Suppressor macrophage treated with lipopolysaccharide for 1 hour (primary cell): ENCODE measurements around the gene PKP2.
A peak's percentile ranks its signal among the peaks of the same experiment; 100 is the strongest.
"Not testable (repeated sequence)": the region's sequence is repeated elsewhere in the genome, so short reads cannot be mapped to it uniquely, and the experiment has no call there.

Experiments used
- DNase-seq, 3 donors: peaks; one replicate each; pipeline ENCODE4 v3.0.0-alpha.2; 2020 to 2022

PKP2 gene

DNA sequence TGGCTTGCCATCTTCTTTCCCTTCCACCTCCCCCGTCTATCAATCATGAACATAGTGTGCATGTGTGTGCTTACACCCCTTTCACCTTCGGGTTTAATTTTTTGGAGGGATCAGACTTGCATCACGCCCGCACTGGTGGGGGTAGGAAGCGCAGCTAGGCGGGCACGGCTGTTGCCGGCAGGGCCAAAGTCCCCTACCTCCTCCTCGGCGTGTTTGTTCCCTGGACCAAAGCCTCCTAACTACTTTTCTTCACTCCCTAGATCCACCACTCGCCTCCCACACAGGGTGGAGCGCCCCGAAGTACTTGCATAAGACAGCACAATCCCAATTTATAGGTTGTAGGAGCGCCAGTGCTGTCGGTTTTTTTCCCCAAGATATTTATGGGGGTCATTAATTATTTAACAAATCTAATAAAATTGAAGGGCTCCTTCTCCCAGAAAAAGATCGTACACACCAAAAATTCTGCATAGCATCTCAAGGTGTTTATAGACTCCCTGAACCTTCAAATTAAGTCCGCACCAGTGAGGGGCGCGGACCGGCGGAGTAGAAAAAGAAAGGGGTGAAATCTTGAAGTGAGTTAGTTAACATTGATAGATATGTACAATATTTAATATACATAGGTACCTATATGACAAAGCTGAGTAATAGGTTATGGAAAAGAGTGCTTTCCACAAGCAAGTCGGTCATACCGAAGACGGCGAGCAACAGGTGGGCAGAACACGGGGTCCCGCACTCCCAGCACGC lies 717 bp downstream of the PKP2 start:
- DNase-seq, result peak in 2 of 3 donors; percentile 12 to 17

DNA sequence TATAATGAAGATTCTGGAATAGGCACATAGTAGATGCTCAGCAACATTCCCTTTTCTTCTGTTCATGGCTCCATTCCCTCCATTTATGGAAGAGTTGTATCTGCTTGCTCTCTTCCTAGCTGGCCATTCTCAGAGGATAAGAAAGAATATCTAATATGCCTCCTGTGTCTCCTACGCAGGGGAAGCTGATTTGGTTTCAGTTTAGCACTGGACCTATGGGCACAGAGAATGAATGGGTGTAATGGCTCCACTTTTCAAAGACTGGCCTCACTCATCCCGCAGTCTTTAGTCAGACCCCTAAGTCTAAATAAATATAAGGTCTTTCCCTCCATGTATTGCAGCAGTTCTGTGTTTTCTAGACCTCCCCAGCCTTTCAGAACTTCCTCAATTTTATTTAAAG lies 2.0 kb downstream of the PKP2 start:
- DNase-seq, result peak in 2 of 3 donors; percentile 13 to 21

DNA sequence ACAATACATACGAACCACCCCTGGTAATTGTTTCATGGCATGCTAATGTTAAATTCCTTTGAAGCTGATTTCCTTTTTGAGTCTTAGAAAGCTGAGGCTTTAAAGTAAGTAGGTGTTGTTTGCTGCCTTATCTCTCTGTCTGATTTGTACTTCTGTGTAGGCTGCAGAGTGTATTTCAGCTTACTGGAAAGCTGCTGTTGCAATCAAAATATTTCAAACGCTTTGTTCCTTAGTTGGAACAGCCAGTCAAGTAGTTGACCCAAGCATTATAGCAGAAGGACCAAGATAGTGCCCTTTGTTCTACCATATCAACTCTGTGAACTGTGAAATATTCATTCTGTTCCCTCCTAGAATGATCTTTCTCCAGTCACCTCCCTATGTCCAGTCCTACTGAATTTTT lies 3.1 kb downstream of the PKP2 start:
- peak; percentile 11 to 35 (median 26) for DNase-seq

DNA sequence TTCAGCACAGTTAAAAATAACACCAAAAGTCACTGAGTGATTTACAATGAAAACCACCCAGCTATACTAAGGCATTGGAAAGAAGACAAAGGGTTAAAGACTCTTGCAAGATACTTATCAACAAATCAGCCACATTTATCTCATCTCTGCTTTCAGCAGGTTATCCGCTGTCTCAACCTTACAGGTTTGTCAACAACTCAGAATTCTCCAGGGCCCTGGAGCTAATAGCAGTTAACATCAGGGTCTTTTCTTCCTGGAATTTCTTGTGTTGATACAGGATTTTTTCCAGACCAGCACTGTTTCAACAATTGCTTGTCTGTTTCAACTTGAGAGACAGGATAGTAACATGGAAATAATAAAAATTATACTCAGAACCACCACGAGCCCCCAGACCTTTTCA lies 3.5 kb downstream of the PKP2 start:
- no peak for DNase-seq

DNA sequence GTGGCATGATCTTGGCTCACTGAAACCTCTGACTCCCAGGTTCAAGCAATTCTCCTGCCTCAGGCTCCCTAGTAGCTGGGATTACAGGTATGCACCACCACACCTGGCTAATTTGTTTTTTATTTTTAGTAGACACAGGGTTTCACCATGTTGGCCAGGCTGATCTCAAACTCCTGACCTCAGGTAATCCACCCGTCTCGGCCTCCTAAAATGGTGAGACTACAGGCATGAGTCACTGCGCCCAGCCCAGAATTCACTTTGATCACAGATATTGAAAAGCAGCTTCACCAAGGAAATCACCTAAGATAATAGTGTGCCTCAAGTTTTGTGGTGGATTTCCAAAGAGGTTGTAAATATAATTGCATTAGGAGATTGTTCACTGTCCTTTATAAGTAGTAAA lies 4.2 kb downstream of the PKP2 start:
- not testable (repeated sequence) for DNase-seq

DNA sequence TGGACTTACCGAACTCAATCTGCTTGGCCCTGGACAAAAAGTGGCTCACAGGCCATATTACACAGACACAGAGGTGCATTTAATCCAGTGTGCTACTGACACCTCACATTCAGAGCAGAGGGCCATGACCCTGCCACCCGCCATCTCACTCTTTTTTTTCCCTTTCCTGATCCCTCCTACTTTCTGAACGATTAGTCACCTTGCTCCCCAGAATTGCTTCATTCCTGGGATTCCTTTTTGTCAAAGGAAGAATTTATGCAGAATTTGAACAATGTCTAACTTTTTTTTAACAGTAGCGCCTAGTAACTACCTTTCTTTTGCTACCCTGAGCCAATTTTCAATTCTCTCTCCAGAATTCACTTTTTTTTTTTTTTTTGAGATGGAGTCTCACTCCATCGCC lies 4.6 kb downstream of the PKP2 start:
- peak; percentile 52 for DNase-seq

DNA sequence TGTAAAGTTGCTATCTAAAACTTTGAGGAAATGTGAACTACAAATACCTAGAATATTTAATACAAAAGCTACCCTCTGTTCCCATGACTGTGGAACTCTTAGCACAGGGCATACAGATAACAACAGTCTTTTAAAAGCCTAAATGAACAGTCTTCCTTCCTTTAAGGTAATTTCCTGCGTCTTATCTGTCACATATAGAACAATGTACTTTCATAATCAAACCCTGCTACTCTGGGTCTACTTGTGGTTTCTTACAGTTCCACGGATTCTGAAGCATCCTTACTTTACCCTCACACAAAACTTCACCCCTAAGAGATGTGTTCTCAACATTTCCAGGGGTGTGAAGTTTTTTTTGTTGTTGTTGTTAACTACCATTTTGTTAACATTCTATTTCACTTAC lies 5.1 kb downstream of the PKP2 start:
- no peak for DNase-seq

DNA sequence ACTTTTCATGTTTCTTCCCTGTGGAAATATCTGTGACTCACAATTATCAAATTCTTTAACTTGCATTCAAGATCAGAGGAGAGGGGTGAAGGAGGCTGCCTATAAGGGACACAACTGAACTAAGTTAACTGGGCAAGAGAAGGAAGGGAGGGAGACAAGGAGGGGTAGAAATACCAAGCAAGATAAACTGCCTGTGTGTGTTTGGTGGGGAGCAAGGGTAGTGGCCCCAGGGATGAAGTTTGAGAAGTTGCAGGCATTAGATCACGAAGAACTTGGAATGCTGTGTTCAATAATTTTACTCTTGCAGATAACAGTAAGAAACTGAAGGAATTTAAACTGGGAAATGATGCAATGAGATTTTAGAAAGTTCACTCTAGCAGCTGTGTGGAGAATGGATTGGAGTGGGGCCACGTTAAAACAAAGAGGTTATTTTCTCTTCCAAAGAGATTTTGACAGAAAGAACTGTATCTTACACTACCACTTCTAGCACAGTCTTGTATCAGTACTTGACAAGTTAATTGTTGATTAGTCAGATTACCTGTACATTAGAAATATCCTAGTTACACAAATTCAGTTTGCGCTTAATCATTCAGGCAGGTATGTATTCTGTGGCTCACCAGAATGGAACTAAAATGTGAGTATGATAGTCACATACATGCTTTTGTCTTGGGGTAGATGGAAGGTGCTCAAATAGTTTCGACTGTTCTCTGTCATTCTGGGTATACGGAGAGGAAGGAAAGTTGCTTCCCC lies 7.4 kb downstream of the PKP2 start:
- DNase-seq, result no peak

DNA sequence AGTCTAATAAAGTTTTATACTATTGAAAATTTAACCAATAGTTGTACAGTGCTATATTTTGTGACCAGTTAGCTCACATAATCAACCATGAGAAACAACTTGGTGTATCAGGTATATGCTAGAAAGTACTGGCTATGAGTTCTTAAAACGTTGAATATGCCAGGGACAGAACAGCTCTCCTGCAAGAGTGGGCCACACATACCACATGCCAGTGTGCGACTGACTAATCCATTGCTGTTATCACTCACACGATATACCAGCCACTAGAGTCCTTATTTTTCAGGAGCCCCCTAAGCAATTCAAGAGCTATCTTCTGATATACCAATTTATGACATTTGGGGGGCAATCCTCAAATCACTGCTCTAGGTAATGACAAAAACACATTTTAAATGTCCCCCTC lies 9.5 kb downstream of the PKP2 start:
- DNase-seq, result no peak

DNA sequence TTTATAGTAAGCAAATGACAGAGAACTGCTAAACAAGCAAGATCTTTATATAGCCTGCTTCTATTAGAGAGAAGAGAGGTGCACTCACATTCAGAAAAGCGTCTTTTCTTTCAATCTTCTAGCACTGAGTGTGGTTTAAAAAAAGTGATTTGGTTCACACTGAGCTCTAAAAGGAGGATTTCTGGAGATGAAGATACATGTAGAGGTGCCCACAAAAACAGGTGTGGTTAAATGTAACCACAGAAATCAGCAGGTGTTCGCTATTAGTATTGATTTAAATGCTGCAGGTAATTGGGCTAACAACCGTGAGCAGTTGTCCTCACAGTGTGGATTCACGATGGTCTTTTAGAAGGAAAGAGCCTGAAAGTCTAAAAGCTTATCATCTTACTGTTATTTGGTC lies 10.7 kb downstream of the PKP2 start:
- no peak for DNase-seq

DNA sequence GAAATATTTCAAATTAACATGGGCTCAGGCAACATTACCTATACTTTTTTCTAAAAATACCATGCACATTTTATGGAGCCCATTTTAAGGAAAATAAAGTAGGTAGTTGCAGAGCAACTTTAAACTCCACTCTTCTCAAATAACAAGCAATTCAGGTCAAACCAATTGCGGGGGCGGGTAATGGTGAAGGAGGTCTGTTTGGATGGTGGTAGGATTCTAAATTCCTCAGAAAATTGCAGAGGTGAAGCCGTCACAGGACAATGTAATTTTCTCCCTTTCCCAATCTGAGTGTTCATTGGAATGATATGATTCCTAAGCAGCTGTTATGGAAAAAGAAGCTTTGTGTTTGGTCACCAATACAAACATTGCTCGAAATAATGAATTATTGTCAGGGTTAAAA lies 11.6 kb downstream of the PKP2 start:
- DNase-seq, result no peak

DNA sequence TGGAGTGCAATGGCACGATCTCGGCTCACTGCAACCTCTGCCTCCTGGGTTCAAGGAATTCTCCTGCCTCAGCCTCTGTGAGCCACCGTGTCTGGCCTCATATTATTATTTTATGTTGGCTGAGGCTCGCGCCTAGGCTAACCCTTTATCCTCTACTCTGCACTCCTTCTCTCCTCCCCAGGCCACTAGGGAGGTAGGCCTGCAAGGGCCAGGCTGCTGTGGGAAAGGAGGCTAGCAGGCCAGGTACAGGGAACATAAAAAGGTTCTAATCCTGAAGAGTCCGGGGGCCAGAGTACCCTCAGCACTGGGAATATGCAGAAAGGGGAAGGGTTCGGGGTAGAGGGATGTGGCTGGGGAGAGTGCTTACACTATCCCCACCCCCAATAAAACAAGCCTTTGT lies 14.9 kb downstream of the PKP2 start:
- no peak for DNase-seq

DNA sequence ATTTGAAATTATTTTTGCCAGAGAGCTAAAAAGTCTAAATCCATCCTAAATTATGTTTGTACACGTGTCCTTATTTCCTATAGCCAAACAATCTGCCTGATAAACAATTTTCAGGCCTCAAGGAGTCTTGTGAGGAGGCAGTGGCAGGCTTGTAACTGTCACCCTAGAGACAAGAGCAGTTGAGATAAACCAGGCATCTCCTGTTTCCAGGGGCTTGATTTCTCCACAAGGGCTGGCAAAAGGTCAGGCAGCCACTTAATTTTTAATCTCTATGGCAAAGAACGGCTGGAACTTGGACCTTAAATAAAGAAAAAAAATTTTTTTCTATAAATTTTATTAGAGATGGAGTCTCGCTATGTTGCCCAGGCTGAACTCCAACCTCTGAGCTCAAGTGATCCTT lies 15.5 kb downstream of the PKP2 start:
- DNase-seq, result no peak

DNA sequence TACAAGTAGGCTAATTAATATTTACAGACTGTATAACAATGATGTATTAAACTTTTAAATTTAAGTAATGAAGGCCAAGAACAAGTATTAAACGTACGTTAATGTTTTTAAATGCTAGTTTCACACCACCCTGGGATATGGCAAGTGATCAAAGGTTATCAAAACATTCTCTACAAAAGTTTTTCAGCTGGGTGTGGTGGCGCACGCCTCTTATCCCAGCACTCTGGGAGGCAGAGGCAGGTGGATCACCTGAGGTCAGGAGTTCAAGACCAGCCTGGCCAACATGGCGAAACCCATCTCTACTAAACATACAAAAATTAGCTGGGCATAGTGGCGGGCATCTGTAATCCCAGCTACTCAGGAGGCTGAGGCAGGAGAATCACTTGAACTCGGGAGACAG lies 17.5 kb downstream of the PKP2 start:
- not testable (repeated sequence) for DNase-seq

DNA sequence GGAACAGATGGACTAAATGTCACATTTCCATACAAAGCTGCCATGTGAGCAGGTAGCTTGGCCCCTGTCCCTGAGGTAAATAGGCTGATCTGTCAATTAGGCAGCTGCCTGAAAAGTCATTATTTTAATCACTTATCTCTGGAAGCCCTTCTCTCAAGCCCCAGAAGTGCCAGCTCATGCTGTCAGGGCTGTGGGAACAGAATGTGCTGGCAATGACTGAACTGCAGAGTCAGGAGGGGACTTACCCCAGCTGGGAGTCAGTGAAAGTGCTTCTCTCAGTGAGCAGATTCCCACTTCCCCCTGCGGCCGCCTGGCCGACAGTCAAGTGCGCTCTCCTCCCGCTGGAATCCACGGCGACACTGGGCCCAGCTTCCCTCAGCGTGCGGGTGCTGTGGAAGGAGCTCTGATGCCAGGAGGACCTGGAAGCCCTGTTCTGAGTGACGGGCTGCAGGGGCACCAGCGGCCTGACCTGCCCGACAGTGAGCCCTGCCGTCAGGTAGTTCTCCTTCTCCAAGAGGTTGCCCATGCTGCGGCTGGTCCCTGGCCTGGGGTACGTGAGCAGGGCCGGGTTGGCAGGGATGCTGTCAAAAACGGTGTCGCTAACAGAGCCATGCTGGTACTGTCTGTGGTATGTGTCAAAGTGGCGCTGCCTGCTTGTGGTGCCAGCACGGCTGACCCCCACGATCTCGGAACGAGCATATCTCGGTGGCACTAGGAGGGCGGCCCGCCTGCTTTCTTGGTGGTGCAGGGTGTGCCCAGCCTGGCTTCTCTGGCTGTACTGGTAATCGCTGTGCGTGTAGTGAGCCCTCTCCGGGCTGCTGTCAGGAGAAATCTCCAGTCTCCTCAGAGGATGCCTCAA lies 18.7 kb downstream of the PKP2 start:
- peak; percentile 72 to 78 (median 74) for DNase-seq

DNA sequence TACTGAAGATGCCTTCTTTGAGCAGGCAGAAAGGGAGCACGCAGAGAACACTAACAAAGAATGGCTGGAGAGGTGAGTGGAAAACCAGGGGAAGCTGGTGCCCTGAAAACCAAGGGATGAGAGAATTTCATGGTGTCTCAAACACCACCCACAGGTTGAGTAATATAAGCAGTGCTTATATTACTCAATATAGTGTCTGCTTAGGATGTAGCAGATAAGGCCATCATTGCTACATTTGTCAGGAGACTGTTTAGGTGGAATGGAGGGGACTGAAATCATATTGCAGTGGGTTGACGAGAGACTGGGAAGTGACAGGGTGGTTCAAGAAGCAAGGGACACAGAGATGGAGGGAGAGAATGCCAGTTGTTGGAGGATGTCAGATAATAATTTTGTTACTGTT lies 20.6 kb downstream of the PKP2 start:
- DNase-seq, result peak; percentile 18 to 32 (median 21)

DNA sequence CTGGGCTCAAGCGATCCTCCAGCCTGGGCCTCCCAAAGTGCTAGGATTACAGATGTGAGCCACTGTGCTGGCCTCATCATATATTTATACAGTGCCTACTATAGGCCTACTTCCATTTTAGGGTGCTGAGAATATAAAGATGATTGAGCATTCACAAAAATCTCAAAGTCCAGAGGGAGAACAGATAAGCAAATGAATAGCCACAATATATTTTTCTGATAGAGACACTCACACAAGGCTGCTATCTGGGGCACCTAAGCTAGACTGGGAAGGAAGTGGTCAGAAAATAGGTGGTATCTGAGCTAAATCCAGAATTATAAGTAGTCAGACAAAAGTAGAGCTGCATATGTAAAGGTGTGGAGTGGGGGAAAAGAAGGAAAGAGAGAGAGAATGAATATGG lies 21.6 kb downstream of the PKP2 start:
- DNase-seq, result no peak

DNA sequence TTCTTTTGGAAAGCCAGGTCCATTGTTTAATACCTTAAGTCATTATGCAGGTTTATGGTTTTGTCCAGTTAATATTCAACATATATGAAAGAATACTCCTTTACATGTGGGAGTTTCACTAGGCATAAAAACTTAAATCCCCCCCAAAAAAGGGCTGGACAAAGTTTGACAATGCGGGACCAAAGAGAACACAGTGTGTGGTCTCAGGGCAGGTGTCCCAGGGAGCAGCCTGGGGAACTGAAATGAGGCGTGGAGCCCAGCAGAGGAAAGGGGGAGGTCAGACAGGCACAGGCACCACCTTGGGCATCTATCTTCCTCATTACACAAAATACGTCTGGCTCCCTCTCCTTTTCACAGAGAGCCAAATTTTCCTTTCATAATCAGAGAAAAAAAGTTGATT lies 22.5 kb downstream of the PKP2 start:
- DNase-seq, result no peak

DNA sequence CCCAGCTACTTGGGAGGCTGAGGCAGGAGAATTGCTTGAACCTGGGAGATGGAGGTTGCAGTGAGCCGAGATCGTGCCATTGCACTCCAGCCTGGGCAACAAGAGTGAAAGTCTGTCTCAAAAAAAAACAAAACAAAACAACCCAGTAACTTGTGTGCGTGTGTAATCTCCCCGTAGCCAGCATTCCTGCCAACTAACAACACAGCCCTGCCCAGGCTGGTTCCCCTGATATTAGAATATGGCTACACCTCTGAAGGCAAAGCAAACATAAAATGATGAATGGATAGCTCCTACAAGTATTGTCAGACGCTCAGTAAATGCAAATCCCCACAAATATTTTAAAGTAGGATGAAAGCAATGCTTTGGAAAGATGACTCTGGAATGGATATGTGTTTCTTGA lies 24.2 kb downstream of the PKP2 start:
- not testable (repeated sequence) for DNase-seq

DNA sequence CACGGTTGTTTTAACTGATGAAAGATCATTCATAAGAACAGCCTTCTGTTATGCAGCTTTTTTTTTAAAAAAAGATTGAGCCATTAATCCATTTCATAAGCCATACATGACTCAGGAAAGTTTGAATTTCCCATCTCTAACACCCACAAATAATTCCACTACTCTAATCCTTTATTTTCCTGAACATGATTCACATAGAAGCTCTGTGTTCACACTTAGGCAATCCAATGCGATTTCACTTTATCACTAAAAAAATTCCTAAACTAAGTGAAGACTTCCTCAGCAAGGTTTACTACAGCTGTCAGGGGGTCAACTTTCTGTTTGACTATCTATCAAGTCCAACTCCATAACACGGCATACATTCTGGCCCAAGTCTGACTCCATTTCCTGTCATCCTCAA lies 25.9 kb downstream of the PKP2 start:
- peak; percentile 7 to 66 (median 47) for DNase-seq

DNA sequence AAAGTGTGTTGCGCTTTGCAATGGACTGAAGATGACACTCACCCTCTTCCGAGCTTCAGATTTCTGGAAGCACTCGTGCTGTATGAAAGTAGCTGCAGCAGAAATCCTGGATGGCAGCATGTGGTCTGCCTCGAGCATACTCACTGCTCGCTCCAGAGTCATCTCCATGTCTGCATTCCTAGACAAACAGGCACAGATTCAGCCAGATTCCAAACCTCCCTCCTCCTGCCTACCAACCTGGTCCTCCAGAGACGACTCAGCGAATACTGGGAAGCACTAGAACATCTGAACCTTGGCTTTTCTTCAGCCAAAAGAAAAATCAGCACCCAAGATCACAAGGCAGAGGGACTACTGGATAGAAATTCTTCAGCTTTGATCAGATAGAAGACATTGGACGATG lies 27.7 kb downstream of the PKP2 start:
- DNase-seq, result no peak

DNA sequence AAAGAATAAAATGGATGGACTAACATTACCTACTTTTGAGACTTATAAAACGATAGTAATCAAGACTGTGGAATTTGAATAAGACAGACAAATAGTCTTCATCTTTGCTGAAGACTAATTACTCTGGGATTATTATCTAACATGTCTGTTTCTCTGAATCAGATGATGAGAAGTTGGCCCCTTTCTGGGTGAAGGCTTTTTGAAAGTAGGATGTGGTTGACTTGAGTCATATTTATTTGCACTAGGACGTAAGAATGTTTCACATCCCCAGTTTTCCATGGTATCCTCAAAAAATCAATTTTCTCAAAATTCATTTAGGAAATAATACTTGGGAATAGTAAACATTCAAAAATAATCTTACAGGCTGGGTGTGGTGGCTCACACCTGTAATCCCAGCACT lies 31.8 kb downstream of the PKP2 start:
- no peak for DNase-seq

DNA sequence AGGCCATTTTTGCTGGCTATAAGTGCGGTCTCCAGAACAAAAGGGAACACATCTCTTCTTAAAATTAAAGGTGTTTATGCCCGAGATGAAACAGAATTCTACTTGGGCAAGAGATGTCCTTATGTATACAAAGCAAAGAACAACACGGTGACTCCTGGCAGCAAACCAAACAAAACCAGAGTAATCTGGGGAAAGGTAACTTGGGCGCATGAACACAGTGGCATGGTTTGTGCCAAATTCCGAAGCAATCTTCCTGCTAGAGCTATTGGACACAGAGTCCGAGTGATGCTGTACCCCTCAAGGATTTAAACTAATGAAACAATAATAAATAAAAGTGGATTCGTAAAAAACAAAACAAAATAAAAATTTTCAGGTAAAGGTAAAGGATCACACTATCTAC lies 33.4 kb downstream of the PKP2 start:
- no peak for DNase-seq

DNA sequence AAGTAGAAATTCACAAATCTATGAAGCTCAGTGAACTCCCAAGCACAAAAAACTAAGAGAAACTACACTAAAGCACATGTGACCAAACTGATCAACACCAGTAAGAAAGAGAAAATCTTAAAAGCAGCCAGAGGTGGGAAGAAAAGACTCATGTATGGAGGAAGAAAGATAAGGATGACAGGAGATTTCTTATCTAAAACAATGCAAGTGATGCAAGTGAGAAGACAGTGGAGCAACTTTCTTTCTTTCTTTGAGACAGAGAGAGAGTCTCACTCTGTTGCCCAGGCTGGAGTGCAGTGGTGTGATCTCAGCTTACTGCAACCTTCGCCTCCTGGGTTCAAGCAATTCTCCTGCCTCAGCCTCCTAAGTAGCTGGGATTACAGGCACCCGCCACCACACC lies 34.9 kb downstream of the PKP2 start:
- DNase-seq, result not testable (repeated sequence)
